ENCODE measurements around the gene MAPK12. TPM values are rescaled to one million over a fixed set of nuclear protein-coding genes. Genes with fewer than 3 reads are reported as not detected.

MAPK12 gene
- total and polyA plus RNA-seq, 2 donors (not counting 3 experiments of a cell fraction or from before 2014, with no cell fraction given) = 72.3 to 86.8 TPM

- Histone ChIP-seq H3K36me3 (ENCODE audit: control insufficient read depth in 2 of 2, extremely low read depth in 1 of 2, insufficient read depth in 2 of 2, low read length in 2 of 2) (peaks cover 0 to 4% of the 10 kb centered on the region in 2 experiments), H3K9ac (replicated peaks; ENCODE audit: extremely low read depth, insufficient read depth, low read length) (no peak overlapping the region), H3K27ac (ENCODE audit: insufficient read depth, low read depth, low read length) (no peak overlapping the region), H3K4me3 (replicated peaks in 1 of 3; ENCODE audit: insufficient read depth in 1 of 3, low read depth in 1 of 3, low read length in 3 of 3) (no peak overlapping the region), H3K4me1 (ENCODE audit: control insufficient read depth, extremely low read depth, insufficient read depth, low read length) (peaks cover 20% of the 10 kb centered on the region), H2AFZ (ENCODE audit: low read depth, low read length) (no peak overlapping the region), H3K9me1 (replicated peaks; ENCODE audit: control insufficient read depth, extremely low read depth, insufficient read depth, low read length) (no peaks in the 10 kb centered on the region), H4K20me1 (replicated peaks; ENCODE audit: control insufficient read depth, extremely low read depth, insufficient read depth, low read length) (no peaks in the 10 kb centered on the region), H3K9me3 (replicated peaks; ENCODE audit: control insufficient read depth, insufficient read depth, low read length) (no peaks in the 10 kb centered on the region), H3K4me2 (ENCODE audit: insufficient read depth, low read length) (no peak overlapping the region), H3K27me3 (ENCODE audit: control insufficient read depth in 2 of 2, insufficient read depth in 2 of 2, low read length in 2 of 2) (no peaks in the 10 kb centered on the region), H3K79me2 (ENCODE audit: control insufficient read depth, insufficient read depth, low read length) (peaks cover 85% of the 10 kb centered on the region)
- dilution Hi-C loops (cut with MboI; ENCODE audit: extremely low pct_ligation_motif_present, low sequenced_read_pairs) = no loop called here
- DNase-seq (ENCODE audit: low read depth, low spot score) (no peak), FAIRE-seq (no peak)
- TF ChIP-seq POLR2A (IDR thresholded peaks at IDR 0.05; ENCODE audit: low read depth, low read length) = no peak
- TF ChIP-seq, protein P1, sequence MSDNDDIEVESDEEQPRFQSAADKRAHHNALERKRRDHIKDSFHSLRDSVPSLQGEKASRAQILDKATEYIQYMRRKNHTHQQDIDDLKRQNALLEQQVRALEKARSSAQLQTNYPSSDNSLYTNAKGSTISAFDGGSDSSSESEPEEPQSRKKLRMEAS (IDR thresholded peaks at IDR 0.05; ENCODE audit: insufficient read depth, insufficient read length) = no peak
- no peak for TF ChIP-seq CTCF (IDR thresholded peaks at IDR 0.05; ENCODE audit: extremely low read depth in 1 of 2, insufficient read depth in 1 of 2, low read depth in 1 of 2, low read length in 2 of 2)
- TF ChIP-seq GATA2 (IDR thresholded peaks at IDR 0.05; ENCODE audit: insufficient read depth, insufficient read length, low read depth, low read length) = no peak
- no peak for TF ChIP-seq FOS (IDR thresholded peaks at IDR 0.05; ENCODE audit: borderline replicate concordance, insufficient read depth, low read length)
- TF ChIP-seq MYC (IDR thresholded peaks at IDR 0.05; ENCODE audit: low read depth, low read length) = no peak
- TF ChIP-seq JUN (IDR thresholded peaks at IDR 0.05; ENCODE audit: borderline replicate concordance, insufficient read depth, insufficient read length, low read depth) = no peak
- TF ChIP-seq EZH2 (IDR thresholded peaks at IDR 0.05; ENCODE audit: borderline replicate concordance, low read depth, low read length, severe bottlenecking) = no peak
- no peak for TF ChIP-seq POLR2AphosphoS5 (IDR thresholded peaks at IDR 0.05; ENCODE audit: insufficient read depth, low read depth, low read length)
- intact Hi-C loops (cut with micrococcal nuclease) = no loop called here
- ChIA-PET POLR2A (no interaction called here), CTCF (interaction anchor here (0.9 kb wide), 1 partner anchor 29 kb away, joined by 4 read pairs; no protein-coding TSS in a partner anchor)
- no TSS peak for BruUV-seq (replicated peaks)
These were observed 36.8 kb upstream of the MAPK12 start for GRCh38 chr22:50298266-50298637.

Measured in endothelial cell of umbilical vein (primary cell).